A549 (cell line): Measurements from ENCODE around the gene ATP5F1D. TPM values are rescaled to one million over a fixed set of nuclear protein-coding genes. Genes with fewer than 3 reads are reported as not detected.

Source experiments
- ATAC-seq, 2 experiments: fragments of 200-7000 bp in 1 of 2; fragments of >200 bp in 1 of 2; cut with Nextera tagmentation in 1 of 2; cut with Tn5 transposase in 1 of 2; 3 replicates each; pipeline versions ENCODE4 v1.8.0 to v1.9.1; 2018 to 2020; ENCODE audit warnings: mild to moderate bottlenecking in 1 of 2, moderate library complexity in 1 of 2
- CTCF ChIA-PET: fragments of 300-600 bp; sonication (Branson Sonifier 250); formaldehyde crosslinking; extraction: SDS; loops from one replicate; lab custom pipeline; 2021; ENCODE audit warnings: antibody characterized with exemption, inconsistent platforms; lab: Yijun Ruan, JAX
- POLR2A ChIA-PET: fragments of 350-600 bp; formaldehyde crosslinking; extraction: SDS; loops from one replicate; lab custom pipeline; 2021; ENCODE audit warnings: antibody characterized with exemption, inconsistent platforms; lab: Yijun Ruan, JAX
- DNase-seq, 2 experiments: peaks; one replicate each; pipeline versions ENCODE4 v3.0.0 to v3.0.0-alpha.2; 2011 to 2016; ENCODE audit warnings: low read depth in 1 of 2, low spot score in 1 of 2
- FAIRE-seq: peaks from 2 replicates; lab custom pipeline; 2011; peaks lifted over from hg19 to GRCh38; lab: Jason Lieb, UNC
- H3K27ac ChIP-seq, 2 experiments: fragments of >200 bp; sonication (Bioruptor Twin); formaldehyde crosslinking; 3 replicates each; pipeline ENCODE4 v1.5.1; 2016 to 2017
- H3K4me1 ChIP-seq: fragments of >200 bp; sonication (Bioruptor Twin); formaldehyde crosslinking; 3 replicates; pipeline ENCODE4 v1.6.1; 2016
- H3K4me2 ChIP-seq: fragments of >200 bp; sonication (Bioruptor Twin); formaldehyde crosslinking; 3 replicates; pipeline ENCODE4 v1.6.1; 2016
- H3K4me3 ChIP-seq: fragments of >200 bp; sonication (Bioruptor Twin); formaldehyde crosslinking; 3 replicates; pipeline ENCODE4 v1.5.1; 2016
- H3K9me3 ChIP-seq: fragments of >200 bp; sonication (Bioruptor Twin); formaldehyde crosslinking; 3 replicates; pipeline ENCODE4 v1.6.1; 2016
- CBX8 ChIP-seq: fragments of 200-600 bp; sonication (generic); IDR thresholded peaks from 2 replicates; pipeline ENCODE4 v1.6.1; 2016
- CEBPB ChIP-seq, 2 experiments: fragments of >200 bp in 1 of 2; sonication (Bioruptor Twin) in 1 of 2; formaldehyde crosslinking in 1 of 2; IDR thresholded peaks; 2 replicates each; pipeline ENCODE4 v1.6.1; 2012 to 2016
- EHMT2 ChIP-seq: fragments of 200-600 bp; sonication (generic); IDR thresholded peaks from 2 replicates; pipeline ENCODE4 v1.6.1; 2016; ENCODE audit warnings: antibody characterized with exemption, low read depth, mild to moderate bottlenecking, moderate library complexity
- ESRRA ChIP-seq: fragments of 150-350 bp; IDR thresholded peaks from 2 replicates; pipeline ENCODE4 v1.6.1; 2014; ENCODE audit warnings: mild to moderate bottlenecking, low read length, borderline replicate concordance
- FOSB ChIP-seq: fragments of 250-450 bp; sonication (Bioruptor Pico); IDR thresholded peaks from 2 replicates; pipeline ENCODE4 v1.5.0; 2020; ENCODE audit warnings: mild to moderate bottlenecking, moderate library complexity
- FOXS1 ChIP-seq: fragments of 250-450 bp; sonication (Bioruptor Pico); IDR thresholded peaks from 2 replicates; pipeline ENCODE4 v1.5.0; 2020; ENCODE audit warnings: mild to moderate bottlenecking, moderate library complexity
- GATA3 ChIP-seq: IDR thresholded peaks from 2 replicates; pipeline ENCODE4 v1.6.1; 2012; ENCODE audit warnings: borderline replicate concordance
- HDAC2 ChIP-seq: fragments of 200-600 bp; sonication (generic); IDR thresholded peaks from 2 replicates; pipeline ENCODE4 v1.6.1; 2016
- HEYL ChIP-seq: fragments of 250-450 bp; sonication (Bioruptor Pico); IDR thresholded peaks from 2 replicates; pipeline ENCODE4 v1.8.0; 2021; ENCODE audit warnings: mild to moderate bottlenecking, moderate library complexity
- KDM1A ChIP-seq: fragments of 200-600 bp; sonication (generic); IDR thresholded peaks from 2 replicates; pipeline ENCODE4 v1.6.1; 2016; ENCODE audit warnings: low read depth, mild to moderate bottlenecking
- KDM5A ChIP-seq: fragments of 200-600 bp; sonication (generic); IDR thresholded peaks from 2 replicates; pipeline ENCODE4 v1.6.1; 2016; ENCODE audit warnings: antibody characterized with exemption, mild to moderate bottlenecking
- MAX ChIP-seq: IDR thresholded peaks from 2 replicates; pipeline ENCODE4 v1.6.1; 2012
- MAZ ChIP-seq: fragments of 150-350 bp; IDR thresholded peaks from 2 replicates; pipeline ENCODE4 v1.6.1; 2014; ENCODE audit warnings: antibody characterized with exemption, low read depth, low read length, borderline replicate concordance
- MYC ChIP-seq: IDR thresholded peaks from 2 replicates; pipeline ENCODE4 v1.6.1; 2012; ENCODE audit warnings: mild to moderate bottlenecking, inconsistent platforms, low read length, improper control_type of control experiment, borderline replicate concordance
- NFE2L2 ChIP-seq: fragments of 150-350 bp; conservative IDR thresholded peaks from 2 replicates; pipeline ENCODE4 v1.6.1; 2014; ENCODE audit warnings: low read length
- NPAS2 ChIP-seq: fragments of 250-450 bp; sonication (Bioruptor Pico); IDR thresholded peaks from 2 replicates; pipeline ENCODE4 v1.8.0; 2022; ENCODE audit warnings: mild to moderate bottlenecking, moderate library complexity, borderline replicate concordance
- NR3C1 ChIP-seq: fragments of >200 bp; sonication (Bioruptor Twin); formaldehyde crosslinking; IDR thresholded peaks from 3 replicates; pipeline ENCODE4 v1.6.1; 2017
- PBX3 ChIP-seq: IDR thresholded peaks from 2 replicates; pipeline ENCODE4 v1.6.1; 2012
- RAD21 ChIP-seq, 2 experiments: fragments of >200 bp in 1 of 2; sonication (Bioruptor Twin) in 1 of 2; formaldehyde crosslinking in 1 of 2; IDR thresholded peaks in 1 of 2; conservative IDR thresholded peaks in 1 of 2; 2 replicates in 1 of 2; 3 replicates in 1 of 2; pipeline ENCODE4 v1.6.1; 2012 to 2018; ENCODE audit warnings: inconsistent platforms in 1 of 2
- RARB ChIP-seq: fragments of 250-450 bp; sonication (Bioruptor Pico); IDR thresholded peaks from 2 replicates; pipeline ENCODE4 v1.8.0; 2021; ENCODE audit warnings: mild to moderate bottlenecking, moderate library complexity
- REST ChIP-seq: fragments of 200-600 bp; sonication (generic); IDR thresholded peaks from 2 replicates; pipeline ENCODE4 v1.6.1; 2016; ENCODE audit warnings: antibody characterized with exemption, mild to moderate bottlenecking, moderate library complexity
- USF2 ChIP-seq: fragments of 450-650 bp; IDR thresholded peaks from 2 replicates; pipeline ENCODE4 v1.6.1; 2014; ENCODE audit warnings: antibody characterized with exemption
- ZC3H11A ChIP-seq: fragments of 450-650 bp; IDR thresholded peaks from 2 replicates; pipeline ENCODE4 v1.6.1; 2014; ENCODE audit warnings: antibody characterized with exemption, mild to moderate bottlenecking
- WGBS: methylation state at CpG from one replicate; pipeline ENCODE4 v1.1.6; 2017; ENCODE audit errors: missing lambda C conversion rate; 5-methylcytosine and 5-hydroxymethylcytosine counted together
- polyA plus RNA-seq, 4 experiments: library from polyadenylated mRNA; depleted of rRNA in 3 of 4; stranded (reverse); fragments of >200 nt; fragmentation: RNase III in 1 of 4; extraction: RNeasy Plus Mini Kit Qiagen cat#74134 plus additional on column Dnase treatment in 1 of 4; gene quantifications; 2 replicates in 3 of 4; 3 replicates in 1 of 4; pipeline ENCODE4 v1.2.3, GENCODE V29; 2011 to 2017

The ATP5F1D gene
- polyA plus RNA-seq, 2 of the 4 experiments (the other 2 are of a cell fraction), result 28.7 to 96.9 TPM

GRCh38 chr19:1226522-1227303 lies 14.8 kb upstream of the ATP5F1D start:
- TF ChIP-seq MAX (no peak), KDM5A (no peak), ESRRA (no peak), FOSB (no peak), MAZ (no peak), CBX8 (no peak), ZC3H11A (no peak), NFE2L2 (no peak), REST (no peak), MYC (no peak), PBX3 (no peak)
- TF ChIP-seq, all 56 proteins: peak for 0
- DNase-seq (no peak), ATAC-seq (no peak), FAIRE-seq (no peak)
- ChIA-PET CTCF (interaction anchor here (0.6 to 2.2 kb wide), 5 partner anchors 12 to 157 kb away, joined by 3 to 13 read pairs (median 5); no protein-coding TSS in a partner anchor), POLR2A (no interaction called here)
- H3K9me3 ChIP-seq, result no peaks in the 10 kb centered on the region
- H3K4me3 ChIP-seq, result no peak overlapping the region
- no peak overlapping the region for H3K27ac ChIP-seq
- H3K4me2 ChIP-seq, result no peak overlapping the region
- peaks cover 10% of the 10 kb centered on the region; the same call in 1 of the 3 replicates for H3K4me1 ChIP-seq
- WGBS, result 95% methylated on average over 7 of the region's 50 CpGs

DNA sequence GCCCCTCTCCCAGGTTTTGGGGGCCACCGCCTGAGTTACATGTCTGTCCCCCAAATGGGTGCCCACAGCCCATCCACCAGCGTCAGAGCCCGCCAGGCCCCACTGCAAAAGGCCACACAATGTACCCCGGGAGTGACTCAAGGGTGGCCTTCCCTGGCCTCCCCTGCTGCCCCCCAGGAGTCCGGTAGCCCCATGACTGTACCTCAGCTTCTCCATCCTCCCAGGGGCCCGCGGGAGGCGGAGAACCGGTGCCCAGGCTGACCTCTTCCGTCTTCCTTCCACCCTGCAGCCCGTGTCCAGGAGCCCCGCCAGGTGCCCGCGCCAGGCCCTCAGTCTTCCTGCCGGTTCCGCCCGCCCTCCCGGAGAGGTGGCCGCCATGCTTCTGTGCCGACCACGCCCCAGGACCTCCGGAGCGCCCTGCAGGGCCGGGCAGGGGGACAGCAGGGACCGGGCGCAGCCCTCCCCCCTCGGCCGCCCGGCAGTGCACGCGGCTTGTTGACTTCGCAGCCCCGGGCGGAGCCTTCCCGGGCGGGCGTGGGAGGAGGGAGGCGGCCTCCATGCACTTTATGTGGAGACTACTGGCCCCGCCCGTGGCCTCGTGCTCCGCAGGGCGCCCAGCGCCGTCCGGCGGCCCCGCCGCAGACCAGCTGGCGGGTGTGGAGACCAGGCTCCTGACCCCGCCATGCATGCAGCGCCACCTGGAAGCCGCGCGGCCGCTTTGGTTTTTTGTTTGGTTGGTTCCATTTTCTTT lies 14.1 kb upstream of the ATP5F1D start:
- no peak overlapping the region for H3K4me2 ChIP-seq
- peaks cover 18% of the 10 kb centered on the region; the same call in 2 of the 3 replicates for H3K4me1 ChIP-seq
- ATAC-seq, result no peak
- WGBS, result 90% methylated on average over 31 of the region's 56 CpGs
- no peak for DNase-seq
- FAIRE-seq, result no peak
- ChIA-PET POLR2A (interaction anchor here (0.6 kb wide), 1 partner anchor 18 kb away, joined by 4 read pairs; no protein-coding TSS in a partner anchor), CTCF (interaction anchor here (0.6 to 1.2 kb wide), 2 partner anchors 12 to 158 kb away, joined by 3 read pairs; no protein-coding TSS in a partner anchor)
- no peak overlapping the region for H3K27ac ChIP-seq
- no peaks in the 10 kb centered on the region for H3K9me3 ChIP-seq
- no peak overlapping the region for H3K4me3 ChIP-seq
- TF ChIP-seq GATA3 (no peak), NFE2L2 (no peak), CEBPB (IDR thresholded peaks at IDR 0.05) (no peak), NPAS2 (no peak), KDM1A (no peak), FOXS1 (CRISPR knock-in tag) (no peak), PBX3 (no peak), HDAC2 (no peak), RAD21 (conservative IDR thresholded peaks at IDR 0.05 in 1 of 2, IDR thresholded peaks at IDR 0.05 in 1 of 2) (no peak), EHMT2 (no peak), HEYL (CRISPR knock-in tag) (no peak), REST (no peak), FOSB (no peak), RARB (no peak), NR3C1 (no peak), USF2 (no peak)
